NCI-H1105 (cell line): Measurements from ENCODE around the gene NTM.
"Not testable (repeated sequence)": the region's sequence is repeated elsewhere in the genome, so short reads cannot be mapped to it uniquely, and the experiment has no call there.

ENCODE experiments used
- DNase-seq: peaks from one replicate; lab custom pipeline; 2025; lab: John Stamatoyannopoulos, UW

Gene NTM

DNA sequence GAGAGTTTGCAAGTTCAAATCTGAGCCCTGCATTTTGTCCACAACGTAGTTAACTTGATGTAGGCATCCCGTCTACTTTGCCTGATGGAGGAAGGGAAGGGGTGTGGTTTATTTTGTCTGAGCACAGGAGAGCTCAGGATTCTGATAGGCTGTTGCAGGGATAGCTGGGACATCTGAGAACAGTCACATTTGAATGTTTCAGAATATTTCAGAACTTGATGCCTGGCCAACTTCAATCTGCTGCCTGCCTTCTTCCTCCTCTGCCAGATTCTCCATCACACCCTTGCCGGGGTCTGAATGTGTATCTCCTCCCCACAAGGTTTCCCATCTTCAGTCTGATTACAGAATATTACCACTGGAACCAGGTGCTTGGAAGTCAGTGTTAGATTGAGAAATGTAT lies 51.6 kb downstream of the NTM start:
- DNase-seq = no peak

DNA sequence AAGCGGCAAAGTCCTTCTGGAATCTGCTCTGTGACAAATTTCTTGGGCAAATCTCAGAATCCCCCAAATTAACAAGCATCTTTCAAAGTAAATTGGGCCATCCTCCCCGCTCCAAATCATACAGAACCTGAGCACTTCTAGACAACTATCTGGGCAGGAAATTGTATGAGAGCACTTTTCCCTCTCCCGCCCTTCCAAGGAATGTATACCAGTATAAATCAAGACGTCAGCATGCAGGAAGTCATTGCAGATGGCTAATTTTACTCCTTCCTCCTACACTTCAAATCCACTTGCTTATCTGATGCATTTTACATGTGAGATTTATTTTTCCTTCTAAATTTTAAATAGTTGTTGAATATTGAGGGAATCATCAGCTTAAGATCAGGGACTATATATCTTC lies 52.1 kb downstream of the NTM start:
- no peak for DNase-seq

DNA sequence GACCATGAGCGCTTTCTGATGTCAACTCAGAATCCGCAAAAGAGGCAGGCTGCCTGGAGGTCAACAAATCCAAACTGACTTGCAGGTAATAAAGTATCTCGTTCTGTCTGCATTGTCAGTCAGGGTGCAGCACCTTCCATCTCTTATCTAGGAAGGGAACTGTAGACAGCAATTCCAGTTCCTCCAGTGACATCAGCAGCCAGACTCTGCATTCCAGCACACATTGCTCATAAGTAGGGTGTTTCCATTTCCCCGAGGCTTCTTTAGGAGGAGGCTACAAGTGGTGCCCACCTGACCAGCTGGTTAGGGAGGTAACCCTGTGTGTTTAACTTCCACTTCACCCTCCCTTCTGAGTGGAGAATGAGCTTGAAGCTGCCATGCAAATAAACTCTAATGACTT lies 53.3 kb downstream of the NTM start:
- no peak for DNase-seq

DNA sequence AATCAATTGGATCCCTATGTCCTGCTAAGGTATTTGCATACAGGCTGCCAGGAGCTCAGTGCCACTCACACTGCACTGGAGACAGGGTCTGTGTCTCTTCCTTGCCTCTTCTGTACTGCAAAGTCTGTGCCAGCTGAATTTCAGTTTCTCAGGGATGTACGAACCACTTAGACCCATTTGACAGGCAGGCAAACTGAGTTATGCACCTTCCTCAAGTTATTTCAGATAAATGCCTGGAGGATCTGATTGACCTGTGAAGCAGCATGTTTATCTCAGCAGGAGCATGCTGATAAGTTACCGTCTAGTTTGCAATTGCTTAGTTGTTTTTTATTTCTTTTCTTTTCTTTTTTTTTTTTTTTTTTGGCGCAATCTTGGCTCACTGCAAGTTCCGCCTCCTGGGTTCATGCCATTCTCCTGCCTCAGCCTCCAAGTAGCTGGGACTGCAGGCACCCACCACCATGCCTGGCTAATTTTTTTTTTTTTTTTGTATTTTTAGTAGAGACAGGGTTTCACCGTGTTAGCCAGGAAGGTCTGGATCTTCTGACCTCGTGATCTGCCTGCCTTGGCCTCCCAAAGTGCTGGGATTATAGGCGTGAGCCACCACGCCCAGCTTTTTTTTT lies 54.0 kb downstream of the NTM start:
- not testable (repeated sequence) for DNase-seq

DNA sequence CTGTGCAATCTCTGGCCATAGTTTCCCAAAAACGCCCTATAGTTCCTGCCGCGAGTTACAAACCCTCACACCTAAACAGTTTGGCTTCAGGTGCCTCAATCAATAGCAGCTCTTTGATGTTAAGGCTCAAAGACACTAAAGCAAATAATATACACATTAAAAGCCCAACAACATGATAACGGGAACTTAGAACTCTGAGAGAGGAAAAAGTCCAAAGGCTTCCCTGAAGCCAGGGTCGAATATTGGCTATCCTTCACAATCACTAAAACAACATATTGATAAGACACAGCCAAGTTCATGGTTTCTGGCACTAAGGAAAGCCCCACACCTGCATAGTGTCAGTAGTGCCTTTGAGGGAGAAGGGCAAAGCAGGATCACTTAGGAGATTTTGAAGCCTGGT lies 54.9 kb downstream of the NTM start:
- no peak for DNase-seq

DNA sequence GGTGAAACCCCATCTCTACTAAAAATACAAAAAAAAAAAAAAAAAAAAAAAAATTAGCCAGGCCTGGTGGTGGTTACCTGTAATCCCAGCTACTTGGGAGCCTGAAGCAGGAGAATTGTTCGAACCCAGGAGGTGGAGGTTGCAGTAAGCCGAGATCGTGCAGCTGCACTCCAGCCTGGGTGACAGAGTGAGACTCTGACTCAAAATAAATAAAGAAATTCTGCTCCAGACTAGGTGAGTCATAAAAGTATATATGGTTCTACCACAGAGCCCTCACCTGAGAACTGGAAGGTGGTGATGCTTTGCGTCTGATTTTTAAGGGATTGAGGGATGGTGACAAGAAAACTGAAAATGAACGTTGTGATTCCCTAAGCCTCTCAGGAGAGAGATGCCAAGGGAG lies 58.4 kb downstream of the NTM start:
- DNase-seq = no peak

DNA sequence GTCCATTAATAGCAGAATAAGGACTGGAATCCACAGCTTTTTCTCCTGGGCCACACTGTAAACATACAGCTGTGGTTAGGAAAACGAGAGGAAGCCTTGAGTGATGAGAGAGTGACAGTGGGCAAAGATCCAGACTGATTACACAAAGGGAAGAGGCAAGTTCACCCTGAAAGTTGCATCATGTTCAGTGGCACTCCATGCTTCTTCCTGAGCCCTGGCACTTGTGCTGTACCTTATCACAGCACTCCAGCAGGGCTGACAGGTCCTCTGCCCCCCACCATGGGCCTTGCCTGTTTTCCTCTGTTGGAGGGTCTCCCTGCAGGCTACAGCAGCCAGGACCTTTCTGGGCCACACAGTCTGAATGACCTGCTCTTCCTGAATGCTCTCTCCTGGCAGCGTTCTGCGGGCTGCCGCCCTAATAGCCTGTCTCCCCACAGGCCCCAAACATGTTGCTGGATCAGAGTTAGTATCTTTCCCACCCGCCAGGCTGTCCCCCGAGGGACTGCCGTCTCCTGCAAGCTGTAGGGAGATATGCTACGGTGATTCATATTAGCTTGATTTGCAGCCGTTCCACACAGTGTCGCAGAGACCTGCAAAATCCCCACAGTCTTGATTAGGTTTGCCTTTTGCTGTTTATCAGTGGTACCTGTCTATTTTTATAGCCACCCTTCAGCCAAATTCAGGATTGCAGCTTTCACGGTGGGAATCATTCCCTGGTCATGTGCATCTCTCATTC lies 60.2 kb downstream of the NTM start:
- DNase-seq = peak; percentile 12

DNA sequence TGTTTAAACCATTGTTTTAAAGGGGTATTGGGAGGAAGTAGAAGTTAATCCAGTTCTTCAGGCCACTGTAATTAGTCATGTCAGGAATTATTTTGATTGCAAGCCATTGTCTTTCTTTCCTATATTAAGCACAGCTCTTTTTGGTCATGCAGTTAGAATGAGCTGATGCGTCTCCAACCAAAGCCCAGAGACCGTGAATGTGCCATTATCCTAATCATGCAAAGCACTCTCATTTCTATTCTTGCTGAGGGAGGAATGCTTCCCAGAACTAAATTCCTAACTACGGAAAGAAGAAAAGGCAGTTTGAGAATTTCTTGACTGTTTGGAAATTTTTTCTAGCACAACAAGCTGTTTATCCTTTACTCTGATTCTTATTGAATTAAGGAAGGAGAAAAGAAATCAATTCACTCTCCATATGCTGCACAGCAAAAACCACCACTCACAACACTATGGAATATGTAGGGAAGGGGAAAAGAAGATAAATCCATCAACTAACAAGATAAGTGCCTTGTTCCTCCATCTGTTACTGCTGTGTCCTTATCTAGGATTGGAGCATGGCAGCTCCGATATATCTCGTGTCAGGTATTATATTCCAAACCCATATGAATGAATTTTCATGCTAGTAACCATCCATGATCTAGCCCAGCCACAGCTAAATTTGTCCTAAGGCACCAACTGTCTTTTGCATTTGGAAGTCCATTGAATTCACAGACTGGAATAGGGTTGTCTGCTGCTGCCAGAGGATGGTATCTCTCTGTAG lies 70.8 kb downstream of the NTM start:
- no peak for DNase-seq

DNA sequence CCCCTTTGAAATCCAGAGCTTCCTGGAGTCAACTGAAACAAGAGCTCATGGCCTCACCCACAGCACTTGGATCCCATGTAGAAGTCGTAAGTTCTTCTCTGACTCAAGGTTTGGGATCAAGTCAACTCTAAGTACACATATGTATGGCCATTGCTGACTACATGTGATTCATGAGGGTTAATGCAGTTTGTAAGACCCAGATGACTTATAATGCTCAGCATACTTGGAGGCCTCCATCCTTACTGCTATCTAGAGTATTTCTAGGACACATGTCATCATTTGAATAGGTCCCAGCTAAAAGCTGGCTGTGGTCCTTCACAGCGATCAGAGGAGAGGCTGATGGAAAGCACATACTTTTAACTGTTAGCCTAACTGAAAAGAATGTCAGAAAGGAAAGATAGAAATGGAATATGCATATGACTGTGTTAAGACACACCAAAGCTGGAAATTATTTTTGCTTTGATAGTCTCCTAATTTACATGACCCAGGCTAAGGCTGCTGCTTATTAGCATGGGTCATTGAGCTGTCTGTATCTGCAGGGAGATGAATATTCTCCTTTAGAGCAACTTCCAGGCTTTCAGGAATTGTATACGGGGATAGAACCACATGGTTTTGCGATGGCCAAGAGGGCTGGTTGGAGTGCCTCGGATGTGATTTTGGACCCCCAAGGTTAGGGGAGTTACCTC lies 76.3 kb downstream of the NTM start:
- DNase-seq = no peak

DNA sequence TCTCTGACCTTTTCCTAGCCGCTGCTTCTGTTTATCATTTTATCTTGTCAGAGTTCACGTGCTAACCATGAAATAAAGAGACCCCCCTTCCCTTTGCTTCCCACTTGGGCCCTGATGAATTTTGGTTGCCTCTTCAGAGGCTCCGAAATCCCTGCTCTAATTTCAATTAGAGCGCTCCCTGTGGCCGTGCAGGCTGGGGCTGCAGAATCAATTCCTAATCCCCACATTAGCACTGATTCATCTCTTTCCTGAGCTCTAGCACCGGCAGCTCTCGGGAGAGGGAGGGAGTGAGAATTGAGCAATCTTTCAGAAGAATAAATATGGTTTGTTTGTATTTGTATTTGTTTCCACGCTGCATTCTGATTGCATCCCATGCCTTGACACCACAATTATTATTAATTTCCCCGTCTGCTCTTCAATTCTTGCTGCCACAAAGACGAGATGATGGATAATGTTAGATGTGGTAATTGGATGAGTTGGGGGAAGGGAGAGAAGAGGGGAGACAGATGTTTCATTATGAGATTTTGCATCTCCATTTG lies 76.9 kb downstream of the NTM start:
- no peak for DNase-seq

DNA sequence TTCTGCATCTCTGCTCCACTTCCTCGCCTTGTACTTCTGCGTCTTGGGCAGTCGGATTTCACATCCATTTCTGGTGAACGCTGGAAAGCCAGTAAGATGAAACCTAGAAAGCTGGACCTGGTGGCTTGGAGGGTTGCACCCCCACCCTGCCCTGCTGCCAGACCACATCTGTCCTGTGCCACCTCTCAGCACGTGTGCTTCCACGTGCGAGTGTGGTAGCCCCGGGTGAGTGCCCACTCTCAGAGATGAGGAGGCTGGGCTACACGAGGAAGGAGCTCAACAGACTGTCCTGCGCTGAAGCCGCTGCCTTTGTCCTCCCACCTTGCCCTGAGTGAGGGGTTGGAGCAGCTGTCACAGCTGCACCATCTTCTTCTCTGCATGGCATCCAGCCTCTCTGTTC lies 77.5 kb downstream of the NTM start:
- no peak for DNase-seq

DNA sequence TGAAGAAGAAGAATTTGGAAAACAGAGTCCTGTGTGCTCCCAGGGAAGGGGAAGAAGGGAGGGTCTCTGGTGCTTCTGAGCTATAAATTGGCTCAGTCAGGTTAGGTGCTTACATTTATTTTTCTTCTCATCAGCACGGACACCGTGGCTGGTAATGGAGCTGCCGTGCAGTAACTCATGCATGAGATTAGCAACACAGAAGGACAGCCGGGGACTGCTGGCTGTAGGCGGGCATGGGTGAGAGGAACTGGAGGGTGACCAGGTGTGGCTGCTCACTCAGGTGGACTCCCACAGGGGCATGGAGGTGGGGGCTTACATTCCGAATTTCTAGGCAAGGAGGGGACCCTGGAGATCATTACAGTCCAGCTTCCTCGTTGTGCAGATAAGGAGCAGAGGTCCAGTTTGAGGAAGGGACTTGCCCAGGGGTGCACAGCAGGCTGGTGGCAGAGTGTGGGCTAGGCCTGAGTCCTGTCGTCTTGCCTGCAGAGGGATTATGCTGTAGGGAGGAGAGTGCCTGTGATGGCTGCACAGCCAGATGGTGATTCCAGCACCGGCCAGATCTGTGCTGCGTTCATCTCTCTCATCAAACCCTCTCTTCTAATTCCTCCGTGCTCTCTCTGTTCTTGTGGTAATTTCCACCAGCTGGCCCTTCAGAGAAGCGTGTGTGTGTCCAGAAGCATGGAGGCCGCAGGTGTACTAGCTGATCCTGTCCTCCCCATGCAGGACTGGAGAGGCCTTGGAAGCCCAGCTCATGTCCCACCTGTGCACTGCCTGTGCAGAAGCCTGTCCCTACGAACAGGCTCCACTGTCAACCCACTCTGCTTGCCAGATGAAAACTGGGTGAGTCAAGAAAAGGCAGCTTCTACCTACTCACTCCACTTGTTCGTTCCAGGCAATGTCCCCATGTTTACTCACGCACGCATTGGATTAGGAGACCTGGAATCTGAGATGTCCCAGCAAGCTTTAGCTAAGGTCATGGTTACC lies 78.9 kb downstream of the NTM start:
- DNase-seq = no peak

DNA sequence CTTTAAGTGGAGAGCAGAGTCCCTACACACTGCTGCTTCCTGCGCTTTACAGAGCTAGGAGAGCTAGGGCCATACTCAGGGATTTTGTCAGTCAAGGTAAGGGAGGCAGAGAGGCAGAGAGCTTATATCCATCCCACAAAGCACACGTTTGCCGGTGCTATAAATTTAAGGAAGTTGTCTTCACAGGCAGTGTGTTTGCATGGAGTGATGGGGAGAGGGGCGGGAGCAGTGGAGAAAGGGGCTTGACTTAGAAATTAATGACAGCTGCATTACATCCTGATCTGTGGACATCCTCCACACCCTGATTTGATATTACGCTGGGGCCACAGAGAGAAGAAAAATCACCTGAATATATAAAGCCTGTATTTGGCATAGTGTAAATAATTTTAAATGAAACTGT lies 84.1 kb downstream of the NTM start:
- DNase-seq = no peak

DNA sequence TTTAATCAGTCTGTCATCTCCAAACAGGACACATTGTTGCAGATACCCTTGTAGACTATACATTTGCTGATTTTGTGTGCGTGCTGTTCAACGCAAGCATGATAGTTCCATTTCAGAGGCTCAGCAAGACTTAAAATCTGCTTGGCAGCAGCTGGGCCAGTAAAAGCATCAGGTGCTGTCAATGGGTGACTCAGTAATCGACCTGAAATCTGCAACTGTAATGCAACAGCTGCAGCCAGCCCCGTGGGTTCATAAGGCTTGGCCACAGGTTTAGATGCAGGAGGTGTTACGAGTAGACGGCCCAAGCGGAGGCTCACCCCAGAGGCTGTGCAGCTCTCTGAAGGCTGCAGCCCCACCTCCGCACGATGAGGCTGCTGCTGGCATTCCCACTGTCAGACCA lies 84.6 kb downstream of the NTM start:
- no peak for DNase-seq

DNA sequence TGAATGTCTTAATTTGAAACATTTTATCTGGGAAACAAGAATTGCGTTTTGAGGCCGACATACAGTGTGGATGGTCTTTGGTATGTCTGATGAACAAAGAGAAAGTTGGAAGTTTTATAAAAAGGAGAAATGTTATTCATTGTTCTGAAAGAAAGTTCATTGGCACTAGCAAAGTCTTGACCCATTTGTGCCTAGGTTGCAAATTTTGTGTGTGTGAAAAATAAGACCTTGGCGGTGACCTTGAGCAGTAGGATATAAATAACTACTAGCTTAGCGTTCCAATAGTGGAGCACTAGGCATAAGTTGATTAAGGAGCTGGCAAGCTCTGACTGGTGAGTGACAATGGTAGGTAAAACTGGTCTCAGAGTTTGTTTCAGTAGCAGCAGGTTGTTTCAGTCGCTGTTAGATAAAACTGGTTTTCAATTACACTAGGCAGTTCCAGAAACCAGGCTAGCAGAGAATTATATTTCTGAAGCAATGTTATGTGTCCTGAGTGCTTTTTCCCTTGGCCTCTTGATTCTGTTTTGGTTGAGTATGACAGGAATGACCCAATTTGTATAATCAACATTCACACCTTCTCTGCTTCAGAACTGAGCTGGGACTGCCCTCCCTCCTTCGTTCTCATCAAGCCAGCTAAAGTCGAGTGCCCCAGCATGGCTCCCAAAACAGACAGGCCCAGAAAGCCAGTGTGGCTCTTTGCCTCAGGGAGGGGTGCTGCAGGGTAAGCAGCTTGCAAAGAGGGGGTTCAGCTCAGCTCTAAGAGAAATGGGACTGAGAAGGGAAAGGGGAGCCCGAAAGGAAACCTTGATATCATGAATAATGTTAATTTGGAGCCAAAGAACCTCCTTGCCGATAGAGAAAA lies 85.7 kb downstream of the NTM start:
- DNase-seq = no peak

DNA sequence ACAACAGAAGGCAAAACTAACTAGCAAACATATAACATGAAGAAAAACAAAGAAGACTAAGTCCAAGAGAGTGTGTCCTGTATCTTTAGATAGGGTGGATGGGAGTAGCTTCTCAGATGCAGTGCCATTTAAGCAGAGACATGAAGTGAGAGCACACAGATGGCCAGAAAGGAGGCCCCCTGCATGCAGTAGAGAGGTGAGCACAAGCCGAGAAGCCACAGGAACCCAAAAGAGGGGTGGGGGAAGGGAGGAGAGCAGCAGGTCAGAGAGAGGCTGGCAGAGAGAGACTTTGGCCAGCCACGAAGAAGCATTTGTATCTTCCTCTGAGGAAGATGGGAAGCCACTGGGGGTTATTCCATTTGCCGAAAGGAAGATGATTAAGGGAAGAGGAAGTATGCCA lies 86.7 kb downstream of the NTM start:
- DNase-seq = no peak

DNA sequence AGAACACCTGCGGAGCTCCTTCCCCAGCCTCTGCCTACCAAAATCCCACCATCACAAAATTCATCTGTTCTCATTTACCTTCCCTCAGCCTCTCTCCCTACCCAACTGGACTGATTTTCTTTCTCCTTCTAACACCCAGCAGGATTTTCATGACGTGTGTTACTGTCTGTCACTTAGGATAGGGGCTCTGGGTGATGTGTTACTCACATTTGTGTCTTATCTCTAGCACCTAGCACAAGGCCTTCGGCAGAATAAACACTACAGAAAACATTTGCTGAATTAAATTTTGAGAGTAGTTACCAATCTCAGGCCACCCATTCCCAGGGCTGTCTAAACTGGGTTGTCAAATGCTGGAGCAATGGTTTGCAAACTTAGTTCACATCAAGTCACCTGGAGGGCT lies 88.0 kb downstream of the NTM start:
- DNase-seq = no peak

DNA sequence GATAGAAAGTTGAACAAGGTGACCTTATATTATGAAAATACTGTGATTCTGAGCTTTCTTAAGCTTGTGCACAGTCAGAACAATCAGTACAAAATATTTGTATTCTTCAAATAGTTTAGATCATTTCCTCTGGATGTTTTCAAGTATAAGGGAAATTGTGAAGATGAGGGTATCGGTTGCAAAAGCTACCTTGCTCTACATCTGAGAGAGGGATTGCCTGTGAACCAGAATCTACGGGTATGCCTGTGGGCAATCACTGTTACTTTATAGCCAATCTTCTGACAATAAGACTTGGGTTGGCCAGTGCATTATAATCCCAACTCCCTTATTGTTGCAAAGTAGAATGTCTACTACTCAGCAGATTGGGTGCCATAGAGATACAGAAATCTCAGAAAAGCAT lies 90.5 kb downstream of the NTM start:
- DNase-seq = no peak

DNA sequence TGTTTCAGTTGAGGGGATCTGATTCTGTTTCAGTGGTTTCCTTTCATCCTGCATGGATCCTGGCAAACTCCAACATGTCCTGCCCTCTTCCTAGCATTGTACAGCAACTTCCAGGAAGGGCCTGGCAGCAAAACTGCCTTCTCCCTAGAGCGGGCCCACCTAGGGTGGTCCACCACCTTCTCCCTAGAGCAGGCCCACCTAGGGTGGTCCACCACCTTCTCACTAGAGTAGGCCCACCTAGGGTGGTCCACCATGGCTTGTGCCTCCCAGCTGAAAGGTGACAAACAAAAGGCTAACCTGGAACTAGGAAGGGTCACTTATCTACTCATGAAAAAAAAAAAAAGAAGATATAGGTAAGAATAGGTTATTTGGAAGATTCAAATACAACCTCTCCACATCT lies 92.2 kb downstream of the NTM start:
- no peak for DNase-seq

DNA sequence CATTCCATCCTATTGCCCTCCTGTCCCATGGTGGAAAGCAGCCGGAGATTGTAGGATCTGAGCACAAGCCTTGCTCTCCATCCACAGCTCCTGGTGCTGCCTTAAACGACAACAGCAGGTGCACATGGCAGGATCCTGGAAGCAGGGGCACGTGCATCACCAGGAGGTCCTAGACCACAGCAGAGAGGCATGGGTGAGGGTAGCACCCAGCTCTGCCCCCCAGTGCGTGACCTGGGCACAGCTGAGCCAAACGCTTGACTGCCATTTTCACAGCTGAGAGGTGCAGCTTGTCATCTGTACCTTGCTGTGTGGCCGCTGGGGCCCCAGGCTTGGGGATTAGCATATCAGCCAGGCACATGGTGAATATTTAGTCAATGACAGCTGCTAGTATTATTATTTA lies 92.7 kb downstream of the NTM start:
- no peak for DNase-seq
